HG03103 (cell line): Measurements from ENCODE around the gene EID3.

Source experiments
- ATAC-seq: cut with Tn5 transposase; IDR thresholded peaks from one replicate; pipeline ENCODE4 v1.9.1; 2021; ENCODE audit warnings: low read depth; ENCODE audit not compliant: unreplicated experiment

EID3 gene

GRCh38 chr12:104353012-104353981, 49.8 kb downstream of the EID3 start:
- no peak for ATAC-seq

- no peak for ATAC-seq
These were observed 50.8 kb downstream of the EID3 start for GRCh38 chr12:104354167-104354867.
